Nephron progenitor cell (in vitro differentiated cells): Measurements from ENCODE around the gene PRSS38.

Experiments
- DNase-seq: peaks from one replicate; pipeline ENCODE4 v3.0.0; 2021
- H3K27ac Mint-ChIP-seq: 2 replicates; pipeline ENCODE4 v1.8.0; 2021; ENCODE audit warnings: mild to moderate bottlenecking, moderate library complexity, mixed read lengths
- H3K27me3 Mint-ChIP-seq: 2 replicates; pipeline ENCODE4 v1.8.0; 2021; ENCODE audit warnings: mild to moderate bottlenecking, low read depth, mixed read lengths; ENCODE audit not compliant: poor library complexity
- H3K36me3 Mint-ChIP-seq: 2 replicates; pipeline ENCODE4 v1.8.0; 2021; ENCODE audit warnings: low read depth, mixed read lengths
- H3K4me1 Mint-ChIP-seq: 2 replicates; pipeline ENCODE4 v1.8.0; 2021; ENCODE audit warnings: mixed read lengths
- H3K4me3 Mint-ChIP-seq: 2 replicates; pipeline ENCODE4 v1.8.0; 2021; ENCODE audit warnings: mild to moderate bottlenecking, moderate library complexity, mixed read lengths
- H3K9me3 Mint-ChIP-seq: 2 replicates; pipeline ENCODE4 v1.8.0; 2021; ENCODE audit warnings: mild to moderate bottlenecking, moderate library complexity, mixed read lengths
- TF ChIP-seq, protein P1 (sequence below): fragments of 200-600 bp; sonication (generic); IDR thresholded peaks from 2 replicates; pipeline ENCODE4 v1.5.0; 2021; ENCODE audit warnings: antibody characterized with exemption

PRSS38 gene

DNA sequence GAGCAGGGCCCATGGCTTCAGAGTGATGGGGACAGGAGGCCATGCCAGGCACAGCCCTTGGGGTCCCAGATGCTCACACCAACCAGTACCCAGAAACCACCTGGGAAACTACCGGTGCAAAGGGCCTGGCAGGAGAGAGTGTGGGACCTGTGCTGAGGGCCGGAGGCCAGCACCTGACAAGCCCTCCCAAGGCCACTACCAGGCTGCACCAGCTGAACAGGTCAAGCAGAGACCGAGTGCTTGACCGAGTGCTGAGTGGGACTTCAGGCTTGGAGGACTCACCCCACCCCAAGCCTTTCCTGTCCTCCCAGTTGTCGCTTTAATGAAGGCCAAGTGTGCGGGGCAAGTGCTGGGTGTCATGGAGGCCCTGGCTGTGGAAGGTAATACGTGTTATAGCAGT, 43.7 kb upstream of the PRSS38 start:
- no peaks in the 10 kb centered on the region for H3K27me3 Mint-ChIP-seq
- TF ChIP-seq, protein P1, sequence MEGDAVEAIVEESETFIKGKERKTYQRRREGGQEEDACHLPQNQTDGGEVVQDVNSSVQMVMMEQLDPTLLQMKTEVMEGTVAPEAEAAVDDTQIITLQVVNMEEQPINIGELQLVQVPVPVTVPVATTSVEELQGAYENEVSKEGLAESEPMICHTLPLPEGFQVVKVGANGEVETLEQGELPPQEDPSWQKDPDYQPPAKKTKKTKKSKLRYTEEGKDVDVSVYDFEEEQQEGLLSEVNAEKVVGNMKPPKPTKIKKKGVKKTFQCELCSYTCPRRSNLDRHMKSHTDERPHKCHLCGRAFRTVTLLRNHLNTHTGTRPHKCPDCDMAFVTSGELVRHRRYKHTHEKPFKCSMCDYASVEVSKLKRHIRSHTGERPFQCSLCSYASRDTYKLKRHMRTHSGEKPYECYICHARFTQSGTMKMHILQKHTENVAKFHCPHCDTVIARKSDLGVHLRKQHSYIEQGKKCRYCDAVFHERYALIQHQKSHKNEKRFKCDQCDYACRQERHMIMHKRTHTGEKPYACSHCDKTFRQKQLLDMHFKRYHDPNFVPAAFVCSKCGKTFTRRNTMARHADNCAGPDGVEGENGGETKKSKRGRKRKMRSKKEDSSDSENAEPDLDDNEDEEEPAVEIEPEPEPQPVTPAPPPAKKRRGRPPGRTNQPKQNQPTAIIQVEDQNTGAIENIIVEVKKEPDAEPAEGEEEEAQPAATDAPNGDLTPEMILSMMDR: no peak
- H3K36me3 Mint-ChIP-seq: peaks cover 35% of the 10 kb centered on the region
- no peak overlapping the region for H3K4me3 Mint-ChIP-seq
- peaks cover 11% of the 10 kb centered on the region for H3K4me1 Mint-ChIP-seq
- H3K9me3 Mint-ChIP-seq: no peaks in the 10 kb centered on the region
- H3K27ac Mint-ChIP-seq: no peak overlapping the region
- DNase-seq: no peak

GRCh38 chr1:227773558-227773957, 41.9 kb upstream of the PRSS38 start:
- TF ChIP-seq, protein P1: no peak
- Mint-ChIP-seq H3K9me3 (no peaks in the 10 kb centered on the region), H3K4me3 (no peak overlapping the region), H3K4me1 (peaks cover 11% of the 10 kb centered on the region), H3K27ac (no peak overlapping the region), H3K27me3 (no peaks in the 10 kb centered on the region), H3K36me3 (peaks cover 17% of the 10 kb centered on the region)
- no peak for DNase-seq

- no peaks in the 10 kb centered on the region for H3K9me3 Mint-ChIP-seq
- no peak overlapping the region for H3K4me3 Mint-ChIP-seq
- TF ChIP-seq, protein P1: no peak
- H3K27me3 Mint-ChIP-seq: no peaks in the 10 kb centered on the region
- H3K27ac Mint-ChIP-seq: no peak overlapping the region
- DNase-seq: no peak
- peaks cover 11% of the 10 kb centered on the region for H3K4me1 Mint-ChIP-seq
- H3K36me3 Mint-ChIP-seq: peaks cover 12% of the 10 kb centered on the region
Observed at GRCh38 chr1:227774051-227774731, 41.3 kb upstream of the PRSS38 start.

DNA sequence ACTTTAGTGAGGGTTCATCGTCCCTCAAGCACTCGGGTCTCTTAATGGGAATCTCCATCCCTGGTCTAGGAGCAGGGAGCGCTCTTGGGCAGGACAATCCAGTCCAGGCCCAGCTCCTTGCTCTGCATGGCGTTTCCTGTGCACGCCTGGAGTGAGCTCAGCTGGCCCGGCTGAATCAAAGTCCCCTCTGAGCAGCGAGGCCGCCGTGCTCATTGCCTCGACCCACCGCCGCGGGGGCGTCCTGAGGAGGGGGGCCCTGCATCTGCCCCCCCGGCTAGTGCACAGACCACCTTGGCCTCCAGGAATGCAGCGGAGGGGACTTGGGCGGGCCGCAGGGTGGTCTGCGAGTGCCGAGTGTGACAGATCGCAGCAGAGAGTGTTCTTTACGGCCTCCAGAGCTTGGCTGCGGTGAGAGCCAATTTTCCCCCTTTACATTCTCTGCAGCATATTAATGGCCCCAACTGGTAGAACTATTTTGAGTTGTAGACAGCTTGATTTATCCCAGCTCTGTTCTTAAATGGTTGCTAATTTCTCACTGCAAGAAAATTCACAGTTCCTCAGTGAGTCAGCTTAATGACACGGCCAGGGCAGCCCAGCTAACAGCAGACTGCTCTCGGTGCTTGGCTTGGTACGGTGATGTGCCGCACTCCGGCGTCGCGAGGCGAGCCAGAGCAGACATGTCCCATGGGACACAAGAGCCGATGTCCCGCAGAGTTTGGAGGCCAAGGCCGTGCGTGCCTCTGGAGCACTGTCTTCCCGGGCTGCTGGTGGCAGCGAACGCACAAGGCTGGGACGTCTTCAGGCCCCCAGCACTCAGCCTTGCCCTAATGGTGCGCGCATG, 40.4 kb upstream of the PRSS38 start:
- no peaks in the 10 kb centered on the region for H3K9me3 Mint-ChIP-seq
- no peak overlapping the region for H3K4me3 Mint-ChIP-seq
- DNase-seq: no peak
- TF ChIP-seq, protein P1: no peak
- peaks cover 12% of the 10 kb centered on the region for H3K36me3 Mint-ChIP-seq
- no peak overlapping the region for H3K27ac Mint-ChIP-seq
- H3K4me1 Mint-ChIP-seq: peaks cover 11% of the 10 kb centered on the region
- no peaks in the 10 kb centered on the region for H3K27me3 Mint-ChIP-seq

DNA sequence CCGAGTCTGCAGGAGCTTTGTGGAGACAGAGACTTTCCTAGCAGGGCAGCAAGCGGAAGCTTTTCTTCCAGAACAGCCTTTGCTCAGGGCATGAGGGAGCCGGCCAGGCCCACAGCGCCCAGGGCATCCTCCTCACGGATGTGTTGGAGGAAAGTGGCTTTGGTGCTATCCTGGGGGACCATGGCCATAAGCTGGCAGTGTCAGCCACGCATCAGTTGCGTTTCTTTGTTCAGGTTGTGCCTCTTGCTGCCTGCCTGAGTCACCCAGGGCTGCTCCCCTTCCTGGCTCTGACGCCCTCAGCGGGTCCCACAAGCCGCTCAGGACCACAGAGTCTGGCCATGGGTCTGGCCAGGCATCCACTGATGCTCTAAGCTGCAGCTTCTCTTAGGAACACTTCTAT, 39.6 kb upstream of the PRSS38 start:
- H3K36me3 Mint-ChIP-seq: peaks cover 12% of the 10 kb centered on the region
- H3K4me1 Mint-ChIP-seq: peaks cover 11% of the 10 kb centered on the region
- TF ChIP-seq, protein P1: no peak
- H3K27me3 Mint-ChIP-seq: no peaks in the 10 kb centered on the region
- H3K4me3 Mint-ChIP-seq: no peak overlapping the region
- no peak overlapping the region for H3K27ac Mint-ChIP-seq
- DNase-seq: no peak
- no peaks in the 10 kb centered on the region for H3K9me3 Mint-ChIP-seq
